Peyer's patch (tissue), 4 donors: Measurements from ENCODE around the gene AFF2. TPM values are rescaled to one million over a fixed set of nuclear protein-coding genes. Genes with fewer than 3 reads are reported as not detected.
A peak's percentile ranks its signal among the peaks of the same experiment; 100 is the strongest.

ENCODE experiments used
- DNase-seq, 3 donors: peaks; one replicate each; pipeline ENCODE4 v3.0.0-alpha.2; 2017 to 2019
- H3K27ac ChIP-seq, 4 donors: fragments of 200-600 bp; sonication (generic); one replicate each; pipeline ENCODE4 v1.5.1; 2016 to 2019
- H3K27me3 ChIP-seq, 2 donors: fragments of 200-600 bp; sonication (generic); one replicate each; pipeline ENCODE4 v1.5.1; 2019
- H3K36me3 ChIP-seq, 3 donors: fragments of 200-600 bp; sonication (generic); one replicate each; pipeline ENCODE4 v1.5.1; 2016 to 2019
- H3K4me1 ChIP-seq, 4 donors: fragments of 200-600 bp; sonication (generic); one replicate each; pipeline ENCODE4 v1.5.1; 2016 to 2019
- H3K4me3 ChIP-seq, 4 donors: fragments of 200-600 bp; sonication (generic); 1 replicate in 3 of 4; 2 replicates in 1 of 4; pipeline ENCODE4 v1.5.1; 2016 to 2019; ENCODE audit warnings: mild to moderate bottlenecking in 1 of 4
- H3K9me3 ChIP-seq, 4 donors: fragments of 200-600 bp; sonication (generic); one replicate each; pipeline ENCODE4 v1.5.1; 2016 to 2019; ENCODE audit warnings: mild to moderate bottlenecking in 1 of 4
- CTCF ChIP-seq, 6 experiments: fragments of 450-650 bp in 4 of 6; fragments of 200-600 bp in 2 of 6; sonication (generic) in 1 of 6; IDR thresholded peaks; one replicate each; pipeline ENCODE4 v1.5.1; 2017 to 2019; ENCODE audit warnings: antibody characterized with exemption in 6 of 6, mild to moderate bottlenecking in 3 of 6, moderate library complexity in 1 of 6
- POLR2A ChIP-seq, 2 donors: fragments of 450-650 bp; IDR thresholded peaks; one replicate each; pipeline ENCODE4 v1.5.1; 2017; ENCODE audit warnings: antibody characterized with exemption in 2 of 2, mild to moderate bottlenecking in 2 of 2, moderate library complexity in 2 of 2
- total RNA-seq, 4 donors: library from RNA; depleted of rRNA; stranded (reverse); fragments of >200 nt; gene quantifications; one replicate each; pipeline ENCODE4 v1.1.0, GENCODE V29; 2016

Gene AFF2
- total RNA-seq, 4 donors from 2014 or later: 0.18 to 2.5 (median 1.9) TPM; not detected in 1

GRCh38 chrX:148501386-148502066 lies 1.1 kb downstream of the AFF2 start:
- Histone ChIP-seq H3K4me1 (no peaks in the 10 kb centered on the region), H3K36me3 (no peaks in the 10 kb centered on the region), H3K27me3 (no peaks in the 10 kb centered on the region), H3K9me3 (no peaks in the 10 kb centered on the region), H3K4me3 (peak overlapping the region; percentile 21 to 50 (median 41)), H3K27ac (no peak overlapping the region)
- TF ChIP-seq POLR2A (IDR thresholded peaks at IDR 0.05) (no peak), CTCF (IDR thresholded peaks at IDR 0.05) (no peak)
- DNase-seq: no peak

GRCh38 chrX:148504506-148504905 lies 4.1 kb downstream of the AFF2 start:
- H3K4me1 ChIP-seq: no peaks in the 10 kb centered on the region
- no peaks in the 10 kb centered on the region for H3K36me3 ChIP-seq
- no peak for TF ChIP-seq POLR2A (IDR thresholded peaks at IDR 0.05)
- no peak for TF ChIP-seq CTCF (IDR thresholded peaks at IDR 0.05)
- H3K27me3 ChIP-seq: no peaks in the 10 kb centered on the region
- no peaks in the 10 kb centered on the region for H3K9me3 ChIP-seq
- no peak for DNase-seq
- H3K27ac ChIP-seq: no peak overlapping the region
- H3K4me3 ChIP-seq: no peak overlapping the region

- Histone ChIP-seq H3K36me3 (no peaks in the 10 kb centered on the region), H3K27me3 (no peaks in the 10 kb centered on the region), H3K27ac (no peak overlapping the region), H3K4me3 (no peak overlapping the region), H3K9me3 (no peaks in the 10 kb centered on the region), H3K4me1 (no peaks in the 10 kb centered on the region)
- TF ChIP-seq POLR2A (IDR thresholded peaks at IDR 0.05) (no peak), CTCF (IDR thresholded peaks at IDR 0.05) (no peak)
- DNase-seq: no peak
Measured at GRCh38 chrX:148507418-148507817, 7.0 kb downstream of the AFF2 start.

- no peak for TF ChIP-seq POLR2A (IDR thresholded peaks at IDR 0.05)
- no peak for TF ChIP-seq CTCF (IDR thresholded peaks at IDR 0.05)
- no peaks in the 10 kb centered on the region for H3K4me1 ChIP-seq
- H3K27me3 ChIP-seq: no peaks in the 10 kb centered on the region
- DNase-seq: no peak
- no peaks in the 10 kb centered on the region for H3K9me3 ChIP-seq
- H3K36me3 ChIP-seq: no peaks in the 10 kb centered on the region
- H3K4me3 ChIP-seq: no peak overlapping the region
- H3K27ac ChIP-seq: no peak overlapping the region
Measured at GRCh38 chrX:148512453-148512852, 12.0 kb downstream of the AFF2 start.

GRCh38 chrX:148513661-148514060 lies 13.2 kb downstream of the AFF2 start:
- no peak for TF ChIP-seq CTCF (IDR thresholded peaks at IDR 0.05)
- no peak for TF ChIP-seq POLR2A (IDR thresholded peaks at IDR 0.05)
- no peaks in the 10 kb centered on the region for H3K4me1 ChIP-seq
- H3K4me3 ChIP-seq: no peak overlapping the region

More at GRCh38 chrX:148513661-148514060, 13.2 kb downstream of the AFF2 start:
- no peak for DNase-seq
- no peaks in the 10 kb centered on the region for H3K36me3 ChIP-seq
- no peak overlapping the region for H3K27ac ChIP-seq
- H3K27me3 ChIP-seq: no peaks in the 10 kb centered on the region
- no peaks in the 10 kb centered on the region for H3K9me3 ChIP-seq
